Right cardiac atrium (tissue), 5 donors: ENCODE data around the gene GATAD2A. TPM values are rescaled to one million over a fixed set of nuclear protein-coding genes. Genes with fewer than 3 reads are reported as not detected.
A peak's percentile ranks its signal among the peaks of the same experiment; 100 is the strongest.

ENCODE experiments used
- ATAC-seq, 2 donors: fragments of 200-7000 bp; cut with Tn5 transposase; one replicate each; pipeline versions ENCODE4 v1.8.0 to v1.9.1; 2020; ENCODE audit warnings: moderate library complexity in 2 of 2, mild to moderate bottlenecking in 1 of 2
- DNase-seq, 3 donors: peaks; one replicate each; pipeline ENCODE4 v3.0.0-alpha.2; 2020
- H3K27ac ChIP-seq: one replicate; pipeline ENCODE4 v1.5.1; 2013; ENCODE audit warnings: mild to moderate bottlenecking, low read length, control low read depth, moderate library complexity
- H3K27me3 ChIP-seq: one replicate; pipeline ENCODE4 v1.6.1; 2013; ENCODE audit not compliant: control insufficient read depth, insufficient read depth
- H3K4me1 ChIP-seq: one replicate; pipeline ENCODE4 v1.6.1; 2013; ENCODE audit warnings: low read length; ENCODE audit not compliant: control insufficient read depth, insufficient read depth
- H3K4me3 ChIP-seq: one replicate; pipeline ENCODE4 v1.5.1; 2013; ENCODE audit warnings: low read length, control low read depth
- H3K9me3 ChIP-seq: one replicate; pipeline ENCODE4 v1.6.1; 2013; ENCODE audit warnings: low read length; ENCODE audit not compliant: control insufficient read depth
- WGBS: extraction: QIAGEN DNeasy Blood & Tissue Kit; methylation state at CpG from one replicate; pipeline ENCODE4 v1.1.7; 2013; 5-methylcytosine and 5-hydroxymethylcytosine counted together
- intact Hi-C, 4 donors: fragments of 100-400 bp; cut with DNase I; formaldehyde crosslinking; loops; one replicate each; pipeline versions ENCODE4 v1.11.0 to v1.14.0; 2022 to 2023
- polyA plus RNA-seq: library from polyadenylated mRNA; stranded (reverse); fragments of 200-250 nt; gene quantifications from one replicate; pipeline ENCODE4 v1.2.3, GENCODE V29; 2013
- total RNA-seq, 4 donors: library from RNA; stranded (reverse); fragmentation: NEBNext Ultra II Directional; extraction: Animal tissue kit (Norgen Biotek cat#: 25700); gene quantifications; one replicate each; pipeline ENCODE4 v1.2.1, GENCODE V29; 2021
- donor health status: healthy with polysubstance abuse.
- donor health status: DM: no; HTN: yes; CAD: no.
- donor health status: DM: no; HTN: no; CAD: no.
- donor health status: DM: no; HTN: yes; CAD: no; lungs with severe emphysema.
- donor health status: DM: yes; HTN: yes; CAD: no.

The GATAD2A gene
- total and polyA plus RNA-seq, 5 donors: 12.2 to 53.9 (median 34.2) TPM

DNA sequence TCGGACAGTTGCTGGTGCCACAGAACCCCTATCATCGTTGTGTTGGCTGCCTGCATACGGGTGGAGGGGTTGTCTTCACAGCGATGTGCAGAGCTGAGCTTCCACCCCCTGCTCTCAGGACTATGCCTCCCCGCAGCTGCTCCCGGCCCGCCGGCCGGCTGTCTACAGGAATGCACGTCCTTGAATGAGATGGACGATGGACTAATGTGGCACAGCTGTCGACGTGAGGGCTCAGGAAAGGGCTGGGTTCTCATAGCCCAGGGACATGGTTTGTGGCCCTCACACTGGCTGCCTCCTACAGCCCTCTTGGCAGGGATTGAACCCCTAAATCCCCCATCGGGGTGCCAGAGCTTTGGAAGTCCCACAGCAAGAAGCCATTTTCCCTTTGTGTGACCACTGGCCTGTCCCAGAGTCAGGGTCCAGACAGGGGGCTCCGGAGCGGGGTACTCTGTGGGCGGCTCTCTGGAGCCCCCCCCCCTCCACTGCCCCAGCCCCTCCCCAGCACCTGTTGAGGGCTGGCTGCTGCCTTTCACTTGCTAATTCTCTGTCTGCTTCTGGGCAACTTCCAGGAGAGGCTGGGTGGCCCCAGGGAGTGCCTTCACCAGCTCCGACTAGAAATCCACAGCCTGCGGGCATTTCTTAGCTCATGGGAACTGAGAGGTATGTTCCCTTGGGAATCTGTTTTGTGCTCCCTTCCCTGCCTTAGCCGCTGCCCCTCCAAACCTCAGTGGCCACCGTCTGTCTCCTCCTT lies 69.7 kb downstream of the GATAD2A start:
- H3K27me3 ChIP-seq: no peaks in the 10 kb centered on the region
- no peaks in the 10 kb centered on the region for H3K9me3 ChIP-seq
- no peak overlapping the region for H3K27ac ChIP-seq
- 62% methylated on average over 21 of the region's 21 CpGs for WGBS
- no peak overlapping the region for H3K4me3 ChIP-seq
- H3K4me1 ChIP-seq: peaks cover 2% of the 10 kb centered on the region
- ATAC-seq (peak in 1 of 2 donors; percentile 12), DNase-seq (peak in 1 of 3 donors; percentile 20)
- intact Hi-C loops: no loop called here

DNA sequence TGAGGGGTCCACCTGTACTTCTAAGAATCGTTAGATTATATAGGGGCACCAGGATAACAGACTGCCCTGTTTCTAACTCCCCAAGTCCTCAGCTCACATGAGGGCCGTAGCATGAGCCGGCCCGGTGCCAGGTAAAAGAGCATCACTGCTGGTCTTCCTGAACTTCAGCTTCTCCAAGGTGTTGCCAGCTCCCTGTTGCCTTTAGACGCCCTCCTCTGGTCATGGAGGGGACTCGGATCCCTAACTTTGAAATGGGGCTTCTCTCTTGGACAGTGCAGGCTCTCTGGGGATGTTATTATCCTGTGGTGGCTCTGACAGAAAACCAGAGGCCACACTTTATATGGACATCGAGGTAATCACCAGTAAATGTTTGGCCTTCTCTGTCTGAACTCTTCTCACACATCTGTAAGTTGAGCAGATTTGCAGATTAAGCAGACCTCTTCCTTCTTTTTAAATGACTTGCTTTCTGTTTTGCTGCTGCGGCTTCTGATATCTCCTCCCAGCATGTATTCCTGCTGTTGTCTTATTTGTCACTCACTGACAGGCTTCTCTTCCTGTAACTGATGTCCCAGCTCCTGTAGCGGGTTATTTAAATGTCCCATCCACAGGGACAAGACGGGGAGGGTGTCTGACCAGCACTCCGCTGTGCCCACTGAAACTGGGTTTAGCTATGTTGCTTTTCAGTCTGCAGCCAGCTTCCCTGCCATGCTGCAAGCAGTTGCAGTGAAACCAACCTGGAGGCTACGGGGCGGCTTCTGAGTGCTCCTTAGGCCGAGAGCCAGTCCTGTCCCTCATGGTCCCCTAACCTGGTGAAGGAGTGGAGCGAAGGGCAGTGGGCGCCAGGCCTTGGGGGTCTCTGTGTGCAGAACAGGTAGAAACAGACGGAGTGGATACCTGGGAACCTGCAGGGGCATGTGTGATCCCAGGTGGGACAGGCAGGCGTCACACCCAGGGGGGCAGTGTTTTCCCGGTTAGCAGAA lies 70.7 kb downstream of the GATAD2A start:
- 73% methylated on average over 19 of the region's 19 CpGs for WGBS
- Histone ChIP-seq H3K9me3 (no peaks in the 10 kb centered on the region), H3K4me3 (no peak overlapping the region), H3K4me1 (peaks cover 2% of the 10 kb centered on the region), H3K27ac (no peak overlapping the region), H3K27me3 (no peaks in the 10 kb centered on the region)
- DNase-seq (peak in 1 of 3 donors; percentile 49), ATAC-seq (peak; percentile 7 to 35)
- intact Hi-C loops: no loop called here

DNA sequence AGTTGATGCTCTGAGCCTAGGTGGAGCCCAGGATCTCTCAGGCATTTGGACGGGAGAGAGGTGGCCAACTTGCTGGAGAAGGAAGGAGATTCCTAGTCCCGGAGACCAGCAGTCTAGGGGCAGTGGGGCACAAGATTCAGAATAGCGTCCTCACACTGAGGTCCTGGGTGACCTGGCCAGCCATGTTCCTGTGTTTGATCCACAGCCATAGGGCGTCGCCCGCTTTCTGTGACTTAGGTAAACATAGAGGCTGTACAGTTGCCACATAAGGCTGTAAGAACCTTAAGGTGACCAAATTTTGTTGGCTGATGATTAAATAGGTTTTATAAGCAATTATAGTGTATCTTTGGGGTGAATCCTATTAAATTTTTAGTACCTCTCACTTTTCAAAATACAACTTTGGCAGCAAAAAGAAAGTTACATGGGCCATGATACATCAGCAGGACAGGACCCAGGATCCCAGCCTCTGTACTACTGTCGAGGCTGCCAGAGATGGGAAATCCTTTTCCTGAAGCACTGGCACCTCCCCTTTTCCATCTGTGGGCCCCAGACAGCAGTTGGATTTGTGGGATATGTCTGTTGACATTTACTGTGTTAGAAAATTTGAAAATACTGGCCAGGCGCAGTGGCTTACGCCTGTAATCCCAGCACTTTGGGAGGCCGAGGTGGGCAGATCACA lies 72.4 kb downstream of the GATAD2A start:
- no peaks in the 10 kb centered on the region for H3K9me3 ChIP-seq
- H3K27me3 ChIP-seq: no peaks in the 10 kb centered on the region
- H3K4me1 ChIP-seq: peaks cover 3% of the 10 kb centered on the region
- ATAC-seq (peak in 1 of 2 donors; percentile 60), DNase-seq (peak in 1 of 3 donors; percentile 33)
- WGBS: 88% methylated on average over 10 of the region's 10 CpGs
- no peak overlapping the region for H3K27ac ChIP-seq
- intact Hi-C loops: no loop called here
- H3K4me3 ChIP-seq: no peak overlapping the region

DNA sequence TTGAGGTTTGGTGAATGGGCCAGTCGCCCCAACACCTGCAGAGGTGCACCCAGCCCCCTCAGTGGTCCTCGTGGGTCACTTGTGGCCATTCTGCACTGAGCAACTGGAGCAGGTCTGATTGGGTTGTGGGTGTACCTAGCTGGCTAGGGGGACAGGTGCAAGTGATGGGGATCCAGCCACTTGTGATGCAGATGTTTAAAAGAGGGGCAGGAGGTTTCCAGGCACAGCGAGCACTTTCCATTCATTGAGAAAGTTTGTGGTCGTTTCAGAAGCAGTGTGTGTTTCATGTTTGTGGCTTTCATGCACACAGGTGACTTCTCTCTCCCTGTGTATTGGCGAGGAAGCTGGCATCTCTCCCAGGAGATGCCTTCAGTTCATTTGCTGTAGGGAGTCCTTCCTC lies 75.2 kb downstream of the GATAD2A start:
- WGBS: 82% methylated on average over 5 of the region's 5 CpGs
- H3K4me3 ChIP-seq: no peak overlapping the region
- DNase-seq: peak in 1 of 3 donors; percentile 25
- H3K9me3 ChIP-seq: no peaks in the 10 kb centered on the region
- H3K4me1 ChIP-seq: peaks cover 7% of the 10 kb centered on the region
- no peak for ATAC-seq
- H3K27me3 ChIP-seq: no peaks in the 10 kb centered on the region
- intact Hi-C loops: loop anchor here in 1 of 4 donors (10.0 kb wide), 1 partner anchor 76 kb away; the partner anchor contains the start of gene GATAD2A
- no peak overlapping the region for H3K27ac ChIP-seq

DNA sequence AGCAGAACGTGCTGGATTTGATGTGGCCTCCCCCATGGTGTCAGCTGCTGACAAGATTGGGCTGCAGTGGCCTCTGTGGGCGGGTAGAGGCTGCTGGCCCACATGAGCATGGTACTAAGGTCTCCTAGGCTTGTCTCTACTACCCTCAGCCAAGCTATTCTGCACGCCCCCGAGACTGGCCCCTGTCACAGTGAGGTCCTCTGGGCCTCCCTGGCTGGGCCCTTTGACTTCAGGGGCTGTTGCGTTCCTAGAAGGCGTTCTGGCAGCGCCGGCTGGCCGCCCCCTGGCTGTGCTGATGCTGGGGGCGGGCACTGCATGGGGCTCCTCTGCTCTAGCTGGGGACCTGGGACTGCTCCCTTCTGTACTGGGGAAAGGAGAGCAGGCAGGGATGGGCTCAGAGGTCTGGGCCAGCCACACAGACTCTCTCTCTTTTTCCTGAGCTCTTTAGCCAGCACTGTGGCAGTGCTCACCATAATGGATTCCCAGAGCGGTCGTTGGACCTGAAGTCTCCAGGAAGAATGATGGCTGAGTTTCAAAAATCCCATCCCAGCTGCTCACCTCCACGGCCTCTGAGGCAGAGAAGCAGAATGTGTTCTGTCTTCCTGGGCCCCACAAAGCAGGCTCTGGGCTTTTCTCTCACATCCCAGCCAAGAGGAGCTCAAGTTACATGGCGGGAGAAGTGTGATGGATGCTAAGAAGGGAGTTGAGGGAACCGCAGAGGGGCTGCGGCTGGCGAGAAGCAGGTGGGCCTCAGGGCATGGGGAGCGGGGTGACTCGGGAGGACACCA lies 77.5 kb downstream of the GATAD2A start:
- DNase-seq: peak in 1 of 3 donors; percentile 63
- peak in 1 of 2 donors; percentile 39 for ATAC-seq
- Histone ChIP-seq H3K4me3 (no peak overlapping the region), H3K27ac (no peak overlapping the region), H3K27me3 (no peaks in the 10 kb centered on the region), H3K9me3 (no peaks in the 10 kb centered on the region), H3K4me1 (peaks cover 9% of the 10 kb centered on the region)
- intact Hi-C loops: loop anchor here in 1 of 4 donors (10.0 kb wide), 1 partner anchor 78 kb away; the partner anchor contains the start of gene GATAD2A
- 49% methylated on average over 19 of the region's 19 CpGs for WGBS

DNA sequence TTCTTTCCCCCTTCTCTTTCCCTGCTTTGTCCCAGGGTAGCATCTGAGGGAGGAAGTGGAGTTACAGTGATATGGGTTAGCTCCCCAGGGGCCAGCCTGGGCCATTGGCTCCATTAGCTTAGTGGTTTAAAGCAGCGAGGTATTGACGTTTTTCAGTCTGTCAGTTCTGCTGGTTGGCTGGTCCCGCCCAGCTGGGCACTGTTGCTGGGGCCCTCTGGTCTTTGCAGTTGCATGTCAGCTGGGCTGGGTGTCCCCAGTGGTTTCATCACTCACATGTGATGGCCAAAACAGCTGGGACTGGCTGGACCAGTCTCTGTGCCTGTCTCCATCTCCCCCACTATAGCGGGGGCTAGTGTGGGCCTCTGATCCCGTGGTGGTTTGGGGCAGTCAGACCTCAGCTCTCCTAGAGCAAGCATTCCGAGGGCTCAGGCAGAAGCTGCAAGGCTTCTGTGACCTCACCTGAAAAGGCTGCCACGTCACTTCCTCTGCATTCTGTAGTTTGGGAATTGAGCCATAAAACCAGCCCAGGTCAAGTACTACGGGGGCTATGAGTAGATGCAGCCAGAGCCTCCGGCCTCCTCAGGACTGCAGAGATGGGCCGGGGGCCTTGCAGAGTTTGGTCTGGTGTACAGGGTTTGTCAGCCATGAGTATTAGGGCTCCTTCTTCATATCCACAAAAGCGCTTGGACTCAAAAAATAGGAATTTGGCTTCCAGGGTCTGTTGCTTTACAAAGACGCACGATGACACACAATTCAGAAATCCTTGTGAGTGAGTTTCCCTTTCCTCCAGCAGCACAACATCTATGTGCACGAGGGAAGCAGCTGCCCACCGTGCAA lies 79.9 kb downstream of the GATAD2A start:
- H3K27me3 ChIP-seq: no peaks in the 10 kb centered on the region
- ATAC-seq: no peak
- peak; percentile 60 to 86 (median 80) for DNase-seq
- H3K4me3 ChIP-seq: no peak overlapping the region
- H3K4me1 ChIP-seq: peaks cover 20% of the 10 kb centered on the region
- WGBS: 67% methylated on average over 15 of the region's 15 CpGs
- no peaks in the 10 kb centered on the region for H3K9me3 ChIP-seq
- H3K27ac ChIP-seq: no peak overlapping the region
- intact Hi-C loops: loop anchor here in 1 of 4 donors (10.0 kb wide), 1 partner anchor 81 kb away; the partner anchor contains the start of gene GATAD2A

DNA sequence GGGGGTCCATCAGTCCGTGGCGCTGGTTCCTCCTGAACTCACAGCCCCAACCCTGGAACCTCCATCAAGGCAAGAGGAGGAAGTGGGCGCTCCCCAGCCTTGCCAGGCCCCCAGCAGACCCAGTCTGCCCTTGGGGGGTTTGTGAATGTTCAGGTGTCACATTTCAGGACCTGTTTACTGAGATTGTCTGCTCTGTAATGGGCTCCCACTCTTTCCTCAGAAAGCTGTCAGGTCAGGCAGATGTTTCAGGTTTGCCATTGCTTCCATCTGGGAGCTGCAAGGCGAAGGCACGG lies 80.5 kb downstream of the GATAD2A start:
- no peaks in the 10 kb centered on the region for H3K9me3 ChIP-seq
- H3K4me1 ChIP-seq: peaks cover 20% of the 10 kb centered on the region
- DNase-seq: peak in 1 of 3 donors; percentile 30
- H3K27ac ChIP-seq: no peak overlapping the region
- H3K4me3 ChIP-seq: no peak overlapping the region
- no peaks in the 10 kb centered on the region for H3K27me3 ChIP-seq
- ATAC-seq: no peak
- intact Hi-C loops: loop anchor here in 1 of 4 donors (10.0 kb wide), 1 partner anchor 81 kb away; the partner anchor contains the start of gene GATAD2A
- 93% methylated on average over 5 of the region's 5 CpGs for WGBS

DNA sequence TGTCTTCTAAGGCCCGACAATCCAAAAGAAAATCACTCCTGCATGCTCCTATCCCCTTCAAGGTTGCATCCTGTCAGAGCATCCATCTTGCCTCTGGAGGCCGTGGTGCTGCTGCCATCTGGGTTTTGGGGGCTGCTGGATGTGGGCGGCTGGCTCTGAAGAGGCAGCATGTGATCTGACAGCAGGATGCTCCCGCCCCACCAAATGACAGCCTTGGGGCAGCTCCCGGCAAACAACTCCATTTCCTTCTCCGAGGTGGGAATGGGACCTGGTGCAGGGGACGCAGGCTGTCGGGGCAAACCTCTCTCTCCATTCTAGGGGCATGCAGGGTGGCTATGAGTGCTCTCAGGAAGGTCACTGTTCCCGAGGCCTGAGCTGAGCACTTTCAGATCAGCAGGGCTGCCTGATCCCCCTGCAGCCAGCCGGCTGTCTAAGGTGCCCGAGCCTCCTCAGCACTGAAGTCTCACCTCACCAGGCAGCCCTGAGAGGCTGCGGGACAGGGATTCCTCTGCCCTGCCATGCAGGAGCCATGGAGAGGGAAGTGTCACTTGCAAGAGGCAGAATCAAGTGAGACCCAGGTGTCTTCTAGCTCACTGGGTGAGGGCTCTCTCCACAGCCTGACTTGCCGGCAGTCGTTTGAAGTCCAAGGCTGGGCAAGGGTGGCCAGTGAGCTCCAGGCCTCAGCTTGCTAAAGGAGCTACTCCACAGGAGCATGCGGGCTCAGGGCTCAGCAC lies 81.0 kb downstream of the GATAD2A start:
- Histone ChIP-seq H3K4me1 (peaks cover 20% of the 10 kb centered on the region), H3K27ac (no peak overlapping the region), H3K4me3 (no peak overlapping the region), H3K27me3 (no peaks in the 10 kb centered on the region), H3K9me3 (no peaks in the 10 kb centered on the region)
- intact Hi-C loops: loop anchor here in 1 of 4 donors (10.0 kb wide), 1 partner anchor 82 kb away; the partner anchor contains the start of gene GATAD2A
- 75% methylated on average over 15 of the region's 15 CpGs for WGBS
- DNase-seq: peak in 1 of 3 donors; percentile 54
- no peak for ATAC-seq
